HL-60 (cell line): ENCODE results near the gene OMG.
"Not testable (repeated sequence)": the region's sequence is repeated elsewhere in the genome, so short reads cannot be mapped to it uniquely, and the experiment has no call there.

ENCODE experiments used
- DNase-seq, 2 experiments: peaks; one replicate each; pipeline ENCODE4 v3.0.0-alpha.2; 2010 to 2020; ENCODE audit warnings: low read depth in 1 of 2, low spot score in 1 of 2
- H3K27ac ChIP-seq: fragments of 250-450 bp; sonication (Bioruptor Pico); replicated peaks from 2 replicates; pipeline ENCODE4 v1.5.1; 2020; ENCODE audit warnings: mild to moderate bottlenecking, moderate library complexity
- H3K27me3 ChIP-seq: fragments of 250-450 bp; sonication (Bioruptor Pico); 2 replicates; pipeline ENCODE4 v1.5.1; 2021; ENCODE audit warnings: mild to moderate bottlenecking, moderate library complexity; ENCODE audit not compliant: insufficient read depth, poor library complexity, severe bottlenecking
- H3K4me3 ChIP-seq: replicated peaks from 2 replicates; pipeline ENCODE4 v1.5.1; 2011; ENCODE audit warnings: mild to moderate bottlenecking, control low read depth, low read length; ENCODE audit not compliant: insufficient read depth
- GABPA ChIP-seq: IDR thresholded peaks from 2 replicates; pipeline ENCODE4 v1.6.1; 2012; ENCODE audit warnings: low read depth
- POLR2AphosphoS5 ChIP-seq: IDR thresholded peaks from 2 replicates; pipeline ENCODE4 v1.6.1; 2012; ENCODE audit warnings: low read depth
- SPI1 ChIP-seq: IDR thresholded peaks from 2 replicates; pipeline ENCODE4 v1.6.1; 2012; ENCODE audit warnings: low read depth, mild to moderate bottlenecking, borderline replicate concordance
- TF ChIP-seq, protein P1 (sequence below): IDR thresholded peaks from 2 replicates; pipeline ENCODE4 v1.6.1; 2012; ENCODE audit warnings: low read depth; ENCODE audit not compliant: insufficient replicate concordance
- TF ChIP-seq, protein P2 (sequence below): IDR thresholded peaks from one replicate; pipeline ENCODE4 v1.5.1; 2011; ENCODE audit warnings: low read length, control low read depth, inconsistent platforms; ENCODE audit not compliant: insufficient read depth

Gene OMG

GRCh38 chr17:31318851-31319661, 22.0 kb upstream of the OMG start:
- H3K27me3 ChIP-seq = no peaks in the 10 kb centered on the region
- H3K4me3 ChIP-seq = peak overlapping the region; percentile 55
- TF ChIP-seq, protein P1, sequence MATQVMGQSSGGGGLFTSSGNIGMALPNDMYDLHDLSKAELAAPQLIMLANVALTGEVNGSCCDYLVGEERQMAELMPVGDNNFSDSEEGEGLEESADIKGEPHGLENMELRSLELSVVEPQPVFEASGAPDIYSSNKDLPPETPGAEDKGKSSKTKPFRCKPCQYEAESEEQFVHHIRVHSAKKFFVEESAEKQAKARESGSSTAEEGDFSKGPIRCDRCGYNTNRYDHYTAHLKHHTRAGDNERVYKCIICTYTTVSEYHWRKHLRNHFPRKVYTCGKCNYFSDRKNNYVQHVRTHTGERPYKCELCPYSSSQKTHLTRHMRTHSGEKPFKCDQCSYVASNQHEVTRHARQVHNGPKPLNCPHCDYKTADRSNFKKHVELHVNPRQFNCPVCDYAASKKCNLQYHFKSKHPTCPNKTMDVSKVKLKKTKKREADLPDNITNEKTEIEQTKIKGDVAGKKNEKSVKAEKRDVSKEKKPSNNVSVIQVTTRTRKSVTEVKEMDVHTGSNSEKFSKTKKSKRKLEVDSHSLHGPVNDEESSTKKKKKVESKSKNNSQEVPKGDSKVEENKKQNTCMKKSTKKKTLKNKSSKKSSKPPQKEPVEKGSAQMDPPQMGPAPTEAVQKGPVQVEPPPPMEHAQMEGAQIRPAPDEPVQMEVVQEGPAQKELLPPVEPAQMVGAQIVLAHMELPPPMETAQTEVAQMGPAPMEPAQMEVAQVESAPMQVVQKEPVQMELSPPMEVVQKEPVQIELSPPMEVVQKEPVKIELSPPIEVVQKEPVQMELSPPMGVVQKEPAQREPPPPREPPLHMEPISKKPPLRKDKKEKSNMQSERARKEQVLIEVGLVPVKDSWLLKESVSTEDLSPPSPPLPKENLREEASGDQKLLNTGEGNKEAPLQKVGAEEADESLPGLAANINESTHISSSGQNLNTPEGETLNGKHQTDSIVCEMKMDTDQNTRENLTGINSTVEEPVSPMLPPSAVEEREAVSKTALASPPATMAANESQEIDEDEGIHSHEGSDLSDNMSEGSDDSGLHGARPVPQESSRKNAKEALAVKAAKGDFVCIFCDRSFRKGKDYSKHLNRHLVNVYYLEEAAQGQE = no peak
- peak; percentile 63; the same call in 1 of the 2 replicates for TF ChIP-seq SPI1
- H3K27ac ChIP-seq = peak overlapping the region; percentile 89
- DNase-seq = peak in 1 of 2 experiments; percentile 38

DNA sequence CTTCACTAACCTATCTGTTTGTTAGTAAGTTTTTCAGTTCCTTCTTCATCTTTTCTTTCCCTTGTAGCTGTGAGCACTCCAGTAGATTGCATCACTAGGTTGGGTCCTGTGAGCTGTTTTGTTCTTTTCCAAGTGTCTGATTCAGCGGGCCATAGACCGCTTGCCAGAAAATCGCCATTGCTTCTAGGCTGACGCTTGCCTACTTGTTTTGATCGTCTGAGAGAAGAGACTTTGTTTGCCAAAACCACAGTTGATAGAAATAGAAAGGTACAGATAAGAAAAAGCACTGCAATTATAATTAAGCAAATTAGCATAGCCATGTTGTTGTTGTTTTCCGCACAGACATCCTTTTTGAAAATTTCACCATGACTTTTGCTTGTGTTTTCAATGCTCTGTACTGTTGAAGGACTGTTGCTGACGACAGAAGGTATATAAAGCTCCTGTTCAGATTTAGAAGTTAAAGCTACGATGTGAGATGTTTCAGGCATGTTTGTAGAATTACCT, 21.3 kb upstream of the OMG start:
- TF ChIP-seq POLR2AphosphoS5 = peak; percentile 40
- TF ChIP-seq, protein P1 = no peak
- DNase-seq = peak; percentile 65 to 78
- H3K27ac ChIP-seq = peak overlapping the region; percentile 89

DNA sequence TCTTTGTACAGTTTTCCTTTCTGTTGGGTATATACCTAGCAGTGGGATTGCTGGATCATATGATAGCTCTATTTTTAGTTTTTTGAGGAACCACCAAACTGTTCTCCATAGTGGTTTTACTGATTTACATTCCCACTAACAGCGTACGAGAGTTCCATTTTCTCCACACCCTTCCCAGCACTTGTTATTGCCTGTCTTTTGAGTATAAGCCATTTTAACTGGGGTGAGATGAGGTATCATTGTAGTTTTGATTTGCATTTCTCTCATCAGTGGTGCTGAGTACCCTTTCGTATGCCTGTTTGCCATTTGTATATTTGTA, 17.7 kb upstream of the OMG start:
- TF ChIP-seq, protein P1 = no peak
- no peak for TF ChIP-seq SPI1
- no peak for TF ChIP-seq POLR2AphosphoS5
- TF ChIP-seq, protein P2, sequence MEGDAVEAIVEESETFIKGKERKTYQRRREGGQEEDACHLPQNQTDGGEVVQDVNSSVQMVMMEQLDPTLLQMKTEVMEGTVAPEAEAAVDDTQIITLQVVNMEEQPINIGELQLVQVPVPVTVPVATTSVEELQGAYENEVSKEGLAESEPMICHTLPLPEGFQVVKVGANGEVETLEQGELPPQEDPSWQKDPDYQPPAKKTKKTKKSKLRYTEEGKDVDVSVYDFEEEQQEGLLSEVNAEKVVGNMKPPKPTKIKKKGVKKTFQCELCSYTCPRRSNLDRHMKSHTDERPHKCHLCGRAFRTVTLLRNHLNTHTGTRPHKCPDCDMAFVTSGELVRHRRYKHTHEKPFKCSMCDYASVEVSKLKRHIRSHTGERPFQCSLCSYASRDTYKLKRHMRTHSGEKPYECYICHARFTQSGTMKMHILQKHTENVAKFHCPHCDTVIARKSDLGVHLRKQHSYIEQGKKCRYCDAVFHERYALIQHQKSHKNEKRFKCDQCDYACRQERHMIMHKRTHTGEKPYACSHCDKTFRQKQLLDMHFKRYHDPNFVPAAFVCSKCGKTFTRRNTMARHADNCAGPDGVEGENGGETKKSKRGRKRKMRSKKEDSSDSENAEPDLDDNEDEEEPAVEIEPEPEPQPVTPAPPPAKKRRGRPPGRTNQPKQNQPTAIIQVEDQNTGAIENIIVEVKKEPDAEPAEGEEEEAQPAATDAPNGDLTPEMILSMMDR = no peak
- TF ChIP-seq GABPA = no peak
- peak overlapping the region; percentile 91 for H3K27ac ChIP-seq
- no peaks in the 10 kb centered on the region for H3K27me3 ChIP-seq
- DNase-seq = no peak
- H3K4me3 ChIP-seq = no peak overlapping the region

More for the DNA sequence above, 21.3 kb upstream of the OMG start:
- H3K27me3 ChIP-seq = no peaks in the 10 kb centered on the region
- peak overlapping the region; percentile 19 for H3K4me3 ChIP-seq

- Histone ChIP-seq H3K27ac (peak within 1 kb of the TSS; percentile 91), H3K4me3 (peak within 1 kb of the TSS; percentile 53), H3K27me3 (no peaks in the 10 kb centered on the region)
- TF ChIP-seq, protein P2 = no peak
- TF ChIP-seq SPI1 (no peak), GABPA (no peak), POLR2AphosphoS5 (no peak)
- TF ChIP-seq, protein P1 = no peak
- DNase-seq = peak; percentile 55 to 71
These were observed 17.1 kb upstream of the OMG start, which contains the start of gene EVI2B for GRCh38 chr17:31313982-31314781. EVI2B (minus strand) TSS chr17:31314054; CDS start chr17:31305609, 8,445 bp downstream.

GRCh38 chr17:31312223-31312622, 15.2 kb upstream of the OMG start:
- H3K27me3 ChIP-seq = not testable (repeated sequence)
- peak overlapping the region; percentile 91 for H3K27ac ChIP-seq
- peak overlapping the region; percentile 53 for H3K4me3 ChIP-seq
- peak; percentile 37 to 68 for DNase-seq
